ENCODE results near the gene ROBO1. TPM values are rescaled to one million over a fixed set of nuclear protein-coding genes. Genes with fewer than 3 reads are reported as not detected.

Gene ROBO1
- total RNA-seq, 1 donor from 2014 or later = 19.4 TPM

GRCh38 chr3:78977073-78977472, 790.7 kb downstream of the ROBO1 start:
- TF ChIP-seq CTCF (conservative IDR thresholded peaks at IDR 0.05; ENCODE audit: low read depth, low read length) = no peak
- no peak overlapping the region for H3K4me3 ChIP-seq (ENCODE audit: low read depth, low read length)
- no peak for DNase-seq (ENCODE audit: low read depth)

DNA sequence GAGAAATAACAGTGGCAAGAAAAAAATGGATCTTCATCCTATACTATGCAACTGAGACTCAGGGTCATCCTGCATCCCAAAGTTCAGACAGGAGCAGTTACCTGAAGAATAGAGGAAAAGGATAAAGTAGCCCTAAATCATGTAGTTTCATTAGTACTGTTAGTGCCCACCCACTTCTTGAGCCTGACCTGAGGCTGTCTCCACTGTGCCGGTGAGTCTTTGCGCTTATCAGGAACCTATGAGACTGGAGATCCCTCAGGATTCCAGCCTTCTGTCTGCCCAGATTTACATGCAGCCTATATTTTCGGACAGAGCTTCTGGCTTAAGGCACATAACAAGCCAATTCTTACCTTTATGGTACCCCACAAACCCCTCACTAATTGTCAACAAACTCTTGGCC, 791.6 kb downstream of the ROBO1 start:
- H3K4me3 ChIP-seq (ENCODE audit: low read depth, low read length) = no peak overlapping the region
- no peak for DNase-seq (ENCODE audit: low read depth)
- TF ChIP-seq CTCF (conservative IDR thresholded peaks at IDR 0.05; ENCODE audit: low read depth, low read length) = no peak

DNA sequence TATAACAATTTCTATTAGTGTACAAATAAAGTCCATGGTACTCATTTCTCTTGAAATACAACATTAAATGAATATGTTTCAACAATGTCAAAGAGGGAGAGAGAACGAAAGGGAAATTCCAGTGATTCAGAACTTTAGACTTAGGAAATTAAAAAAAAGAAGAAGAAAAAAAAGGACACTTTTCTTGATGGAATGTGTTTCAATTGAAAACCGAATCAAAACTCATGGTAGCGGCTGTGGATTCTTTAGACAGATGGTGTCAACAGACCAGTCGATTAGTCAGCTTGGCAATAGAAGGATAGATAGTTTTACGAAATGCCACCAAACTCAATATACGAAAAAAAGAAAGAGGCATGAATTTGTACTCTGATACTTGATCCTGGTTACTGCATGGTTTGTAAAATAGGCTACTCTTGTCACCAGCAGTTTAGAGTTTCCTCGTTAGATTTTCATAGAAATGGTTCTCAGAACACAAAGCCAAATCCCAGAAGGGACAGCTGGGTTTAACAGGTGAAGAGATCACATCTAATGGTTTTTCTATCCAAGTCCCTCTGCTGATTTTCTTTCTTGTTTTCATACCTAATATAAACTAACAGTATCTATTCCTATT, 793.5 kb downstream of the ROBO1 start:
- no peak for DNase-seq (ENCODE audit: low read depth)

DNA sequence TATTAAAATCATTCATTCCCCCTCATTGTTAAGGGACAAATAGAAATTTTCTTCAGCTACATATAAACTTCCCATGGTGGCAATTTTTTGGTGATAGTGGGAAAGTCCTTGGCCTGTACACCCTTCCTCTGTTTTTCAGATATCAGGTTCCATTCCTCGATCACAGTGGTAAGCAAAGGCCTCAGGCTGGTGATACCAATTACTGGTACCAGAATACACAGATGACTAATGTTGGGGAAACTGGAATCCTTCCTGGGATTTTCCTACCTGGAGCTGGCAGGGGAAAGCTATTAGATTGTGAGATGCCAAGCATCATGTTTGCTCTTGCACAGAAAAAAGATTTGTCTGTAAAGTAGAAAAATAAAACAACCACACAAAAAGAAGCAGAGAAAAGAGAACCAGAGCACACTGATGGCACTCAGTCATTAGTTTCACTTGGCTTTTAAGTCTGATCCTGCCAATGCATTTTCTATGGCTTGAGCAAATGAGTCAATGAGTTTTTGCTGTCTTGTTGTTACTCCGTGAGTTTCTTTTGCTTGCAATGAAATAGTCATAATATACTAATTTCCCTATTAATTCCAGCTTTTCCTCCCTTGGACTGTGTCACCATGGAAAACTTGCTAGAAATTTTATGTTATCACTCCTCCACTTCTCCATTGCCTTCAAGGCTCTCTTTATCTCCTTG, 795.0 kb downstream of the ROBO1 start:
- no peak for DNase-seq (ENCODE audit: low read depth)
- H3K4me3 ChIP-seq (ENCODE audit: low read depth, low read length) = no peak overlapping the region
- TF ChIP-seq CTCF (conservative IDR thresholded peaks at IDR 0.05; ENCODE audit: low read depth, low read length) = no peak

More for the DNA sequence above, 793.5 kb downstream of the ROBO1 start:
- no peak for TF ChIP-seq CTCF (conservative IDR thresholded peaks at IDR 0.05; ENCODE audit: low read depth, low read length)
- H3K4me3 ChIP-seq (ENCODE audit: low read depth, low read length) = no peak overlapping the region

GRCh38 chr3:78970656-78971055, 797.1 kb downstream of the ROBO1 start:
- TF ChIP-seq CTCF (conservative IDR thresholded peaks at IDR 0.05; ENCODE audit: low read depth, low read length) = no peak
- H3K4me3 ChIP-seq (ENCODE audit: low read depth, low read length) = no peak overlapping the region
- no peak for DNase-seq (ENCODE audit: low read depth)

DNA sequence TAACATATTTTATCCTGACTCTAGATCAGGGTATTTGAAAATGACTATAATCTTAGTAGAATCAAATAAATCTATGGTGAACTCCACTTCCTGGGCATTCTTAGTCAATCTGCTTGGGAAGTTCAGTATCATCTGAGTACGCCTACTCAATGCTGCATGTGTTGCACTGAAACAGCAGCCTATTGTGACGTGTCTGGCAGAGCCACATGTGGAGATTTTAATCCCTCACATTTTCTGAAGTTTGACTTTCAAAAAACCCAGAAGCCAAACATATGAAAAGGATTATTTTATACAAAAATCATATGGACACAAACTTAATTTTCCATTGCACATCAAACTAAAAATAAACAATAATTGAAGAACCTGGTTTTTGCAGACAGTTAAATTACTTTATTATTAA, 798.3 kb downstream of the ROBO1 start:
- no peak for DNase-seq (ENCODE audit: low read depth)
- no peak overlapping the region for H3K4me3 ChIP-seq (ENCODE audit: low read depth, low read length)
- no peak for TF ChIP-seq CTCF (conservative IDR thresholded peaks at IDR 0.05; ENCODE audit: low read depth, low read length)

GRCh38 chr3:78967061-78967460, 800.7 kb downstream of the ROBO1 start:
- DNase-seq (ENCODE audit: low read depth) = no peak
- no peak overlapping the region for H3K4me3 ChIP-seq (ENCODE audit: low read depth, low read length)
- no peak for TF ChIP-seq CTCF (conservative IDR thresholded peaks at IDR 0.05; ENCODE audit: low read depth, low read length)

Data from epithelial cell of proximal tubule (primary cell).